Immature natural killer cell (primary cell): ENCODE measurements around the gene ZNF227. TPM values are rescaled to one million over a fixed set of nuclear protein-coding genes. Genes with fewer than 3 reads are reported as not detected.
A peak's percentile ranks its signal among the peaks of the same experiment; 100 is the strongest.
"Not testable (repeated sequence)": the region's sequence is repeated elsewhere in the genome, so short reads cannot be mapped to it uniquely, and the experiment has no call there.

Experiments
- DNase-seq, 3 donors: peaks; one replicate each; pipeline ENCODE4 v3.0.0; 2022; ENCODE audit warnings: mixed read lengths in 1 of 3
- H3K27ac Mint-ChIP-seq, 6 donors: one replicate each; pipeline ENCODE4 v1.8.0; 2020; ENCODE audit warnings: mixed read lengths in 6 of 6, mild to moderate bottlenecking in 5 of 6, inconsistent platforms in 4 of 6, moderate library complexity in 3 of 6
- H3K27me3 Mint-ChIP-seq, 3 donors: one replicate each; pipeline ENCODE4 v1.8.0; 2020 to 2021; ENCODE audit warnings: low read depth in 3 of 3, mild to moderate bottlenecking in 3 of 3, mixed read lengths in 3 of 3, moderate library complexity in 3 of 3, inconsistent platforms in 1 of 3
- H3K36me3 Mint-ChIP-seq, 3 donors: one replicate each; pipeline ENCODE4 v1.8.0; 2020; ENCODE audit warnings: mixed read lengths in 3 of 3, inconsistent platforms in 2 of 3, mild to moderate bottlenecking in 2 of 3
- H3K4me1 Mint-ChIP-seq, 2 donors: one replicate each; pipeline ENCODE4 v1.8.0; 2020; ENCODE audit warnings: inconsistent platforms in 2 of 2, mild to moderate bottlenecking in 2 of 2, mixed read lengths in 2 of 2, moderate library complexity in 1 of 2
- H3K4me3 Mint-ChIP-seq, 5 donors: one replicate each; pipeline ENCODE4 v1.8.0; 2020; ENCODE audit warnings: mild to moderate bottlenecking in 5 of 5, mixed read lengths in 5 of 5, inconsistent platforms in 3 of 5, moderate library complexity in 3 of 5
- H3K9me3 Mint-ChIP-seq, 6 donors: one replicate each; pipeline ENCODE4 v1.8.0; 2020; ENCODE audit warnings: mild to moderate bottlenecking in 6 of 6, mixed read lengths in 6 of 6, inconsistent platforms in 4 of 6, moderate library complexity in 3 of 6
- polyA plus RNA-seq, 3 donors: library from polyadenylated mRNA; unstranded; fragments of 300-500 nt; fragmentation: Illumina TruSeq; gene quantifications; one replicate each; pipeline ENCODE4 v1.2.3, GENCODE V29; 2021

The ZNF227 gene
- 10 to 100 TPM in 2 of 3 donors, 1 to 10 TPM in 1; 6.5 to 15.4 (median 12.8) TPM for polyA plus RNA-seq

DNA sequence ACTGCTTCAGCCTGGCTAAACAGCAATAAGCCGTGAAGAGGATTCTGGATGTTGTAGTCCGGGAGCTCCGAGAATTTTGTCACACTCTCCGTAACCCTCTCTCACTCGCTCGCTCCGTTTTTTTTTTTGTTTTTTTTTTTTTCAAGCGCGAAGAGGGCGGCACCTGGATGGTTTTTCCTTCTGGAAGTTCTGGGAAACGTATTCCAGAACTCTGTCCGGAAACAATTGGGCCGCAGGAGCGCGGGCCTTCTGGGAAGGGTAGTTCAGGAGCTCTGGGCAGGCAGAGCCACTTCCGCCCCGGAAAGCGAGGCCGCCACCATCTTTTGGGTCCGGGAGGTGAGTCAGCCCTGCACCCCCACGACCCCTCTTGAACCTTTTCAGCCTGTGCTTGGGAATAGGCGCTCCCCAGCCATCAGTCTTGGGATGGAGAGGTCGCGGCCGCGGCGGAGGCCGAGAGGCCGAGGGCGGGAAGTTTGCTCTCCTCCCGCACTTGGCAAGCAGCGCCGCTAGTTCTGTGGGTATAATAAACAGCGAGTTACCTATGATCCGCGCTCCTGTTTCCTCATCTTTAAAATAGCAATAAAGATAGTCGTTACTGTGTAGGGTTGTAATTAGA, at the start of gene ZNF227:
ZNF227 (plus strand) TSS at position 283 of the 616 bp plus-strand sequence. CDS start 5,261 bp downstream, outside the sequence.
- peaks cover 30 to 50% of the 10 kb centered on the region in 2 donors for H3K4me1 Mint-ChIP-seq
- H3K36me3 Mint-ChIP-seq = peaks cover 14 to 16% (median 15%) of the 10 kb centered on the region in 3 donors
- peak; percentile 67 to 73 (median 73) for DNase-seq
- H3K27me3 Mint-ChIP-seq = peaks cover 0 to under 1% (median 0%) of the 10 kb centered on the region in 3 donors
- peaks cover 0 to 10% (median under 1%) of the 10 kb centered on the region in 6 donors for H3K9me3 Mint-ChIP-seq
- peak within 1 kb of the TSS; percentile 91 to 99 (median 99) for H3K4me3 Mint-ChIP-seq
- peak within 1 kb of the TSS; percentile 92 to 98 (median 94) for H3K27ac Mint-ChIP-seq

DNA sequence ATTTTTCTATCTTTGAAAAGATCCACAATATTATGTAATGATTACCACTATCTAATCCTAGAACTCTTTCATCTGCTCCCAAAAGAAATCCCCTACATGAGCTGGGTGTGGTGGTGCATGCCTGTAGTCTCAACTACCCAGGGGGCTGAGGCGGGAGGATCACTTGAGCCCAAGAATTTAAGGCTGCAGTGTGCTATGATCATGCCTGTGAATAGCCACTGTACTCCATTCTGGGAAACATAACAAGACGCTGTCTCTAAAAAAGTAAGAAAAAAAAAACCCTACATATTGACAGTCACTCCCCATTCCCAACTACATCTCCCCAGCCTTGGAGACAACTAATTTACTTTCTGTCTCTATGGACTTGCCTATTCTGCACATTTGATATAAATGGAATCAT, 48.5 kb upstream of the ZNF227 start:
- H3K4me3 Mint-ChIP-seq = no peak overlapping the region
- peaks cover 20 to 25% (median 24%) of the 10 kb centered on the region in 3 donors for H3K36me3 Mint-ChIP-seq
- H3K9me3 Mint-ChIP-seq = peaks cover 10 to 65% (median 29%) of the 10 kb centered on the region in 6 donors

DNA sequence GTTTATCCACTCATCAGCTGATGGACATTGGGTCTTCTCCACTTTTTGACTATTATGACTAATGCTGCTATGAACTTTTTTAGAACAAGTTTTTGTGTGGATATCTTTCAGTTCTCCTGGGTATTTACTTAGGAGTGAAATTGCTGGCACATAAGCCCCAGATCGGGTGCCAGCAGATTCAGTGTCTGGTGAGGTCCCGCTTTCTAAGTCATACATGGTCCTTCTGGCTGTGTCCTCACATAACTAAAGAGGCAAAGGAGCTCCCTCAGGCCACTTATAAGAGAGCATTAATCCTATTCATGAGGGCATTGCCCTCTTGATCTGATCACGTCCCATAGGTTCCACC, 48.0 kb upstream of the ZNF227 start:
- Mint-ChIP-seq H3K36me3 (peaks cover 23 to 29% (median 28%) of the 10 kb centered on the region in 3 donors), H3K4me1 (peaks cover 34 to 45% of the 10 kb centered on the region in 2 donors), H3K4me3 (peak overlapping the region; percentile 97 to 98 (median 98)), H3K9me3 (peaks cover 10 to 60% (median 27%) of the 10 kb centered on the region in 6 donors), H3K27ac (peak overlapping the region; percentile 96 to 99 (median 98)), H3K27me3 (peaks cover 0 to 7% (median 3%) of the 10 kb centered on the region in 3 donors)
- DNase-seq = no peak

More for the DNA sequence above, 48.5 kb upstream of the ZNF227 start:
- H3K27me3 Mint-ChIP-seq = peaks cover 0 to 7% (median 3%) of the 10 kb centered on the region in 3 donors
- DNase-seq = no peak
- no peak overlapping the region for H3K27ac Mint-ChIP-seq
- peaks cover 34 to 44% of the 10 kb centered on the region in 2 donors for H3K4me1 Mint-ChIP-seq

DNA sequence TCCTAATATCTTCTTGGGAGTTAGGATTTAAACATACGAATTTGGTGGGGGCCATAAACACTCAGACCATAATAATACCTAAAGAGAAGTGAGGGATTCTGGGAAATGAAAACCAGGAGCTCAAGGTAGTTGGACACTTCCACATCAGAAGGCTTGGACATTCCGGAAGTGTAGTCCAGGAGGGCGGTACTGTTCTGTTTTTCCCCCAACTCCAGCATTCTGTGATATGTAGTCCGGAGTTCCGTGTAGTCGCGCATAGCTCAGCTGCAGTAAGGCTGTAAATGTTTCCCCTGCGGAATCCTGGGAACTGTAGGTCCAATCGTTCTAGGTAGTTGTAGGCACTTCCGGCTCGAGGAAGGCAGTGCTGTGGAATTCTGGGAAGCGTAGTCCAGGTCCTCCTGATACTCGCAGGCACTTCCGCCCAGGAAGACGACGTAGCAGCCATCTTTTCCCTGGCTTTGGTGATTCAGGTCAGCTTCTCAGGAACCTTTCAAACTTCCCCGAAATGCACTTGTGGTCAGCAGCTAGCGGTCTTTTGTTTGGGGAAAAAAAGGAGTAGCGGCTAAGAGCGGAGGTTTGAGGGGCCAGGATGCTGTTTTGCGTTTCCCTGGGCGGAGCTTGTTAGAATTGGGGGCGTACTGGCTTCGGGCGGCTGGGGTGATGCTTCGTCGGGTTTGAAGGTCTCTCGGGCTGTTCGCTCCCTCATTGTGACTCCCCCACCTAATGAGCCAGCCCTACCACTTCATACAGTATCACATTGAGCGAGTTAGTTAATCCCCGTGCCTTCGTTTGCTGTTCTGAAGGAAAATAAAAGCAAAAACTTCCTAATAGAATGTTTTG, 47.4 kb upstream of the ZNF227 start, which contains the start of gene ZNF226:
ZNF226 (plus strand) TSS at position 428 of the 840 bp plus-strand sequence. CDS start 4,981 bp downstream, outside the sequence.
- Mint-ChIP-seq H3K9me3 (peaks cover 10 to 61% (median 25%) of the 10 kb centered on the region in 6 donors), H3K4me1 (peaks cover 34 to 45% of the 10 kb centered on the region in 2 donors), H3K4me3 (peak within 1 kb of the TSS; percentile 97 to 98 (median 98)), H3K36me3 (peaks cover 29 to 35% (median 34%) of the 10 kb centered on the region in 3 donors), H3K27ac (peak within 1 kb of the TSS; percentile 96 to 99 (median 98)), H3K27me3 (peaks cover 0 to 7% (median 3%) of the 10 kb centered on the region in 3 donors)
- peak; percentile 76 to 85 (median 82) for DNase-seq

- DNase-seq, H3K27me3 Mint-ChIP-seq, H3K4me3 Mint-ChIP-seq, H3K27ac Mint-ChIP-seq: not testable (repeated sequence)
- H3K4me1 Mint-ChIP-seq = peaks cover 20 to 28% of the 10 kb centered on the region in 2 donors
- peaks cover 27 to 64% (median 45%) of the 10 kb centered on the region in 6 donors for H3K9me3 Mint-ChIP-seq
- peaks cover 77 to 85% (median 82%) of the 10 kb centered on the region in 3 donors for H3K36me3 Mint-ChIP-seq
These were observed 41.7 kb upstream of the ZNF227 start for GRCh38 chr19:44170660-44171059.

- no peaks in the 10 kb centered on the region for H3K4me1 Mint-ChIP-seq
- no peak overlapping the region for H3K4me3 Mint-ChIP-seq
- no peak overlapping the region for H3K27ac Mint-ChIP-seq
- H3K36me3 Mint-ChIP-seq = peaks cover 66 to 67% (median 67%) of the 10 kb centered on the region in 3 donors
- peaks cover 60 to 96% (median 91%) of the 10 kb centered on the region in 6 donors for H3K9me3 Mint-ChIP-seq
- DNase-seq = no peak
- peaks cover 0 to 3% (median 0%) of the 10 kb centered on the region in 3 donors for H3K27me3 Mint-ChIP-seq
These were observed 35.7 kb upstream of the ZNF227 start for GRCh38 chr19:44176590-44176989.

- Mint-ChIP-seq H3K9me3 (peaks cover 53 to 95% (median 83%) of the 10 kb centered on the region in 6 donors), H3K27me3 (peaks cover 0 to 5% (median 0%) of the 10 kb centered on the region in 3 donors), H3K4me1 (no peaks in the 10 kb centered on the region), H3K36me3 (peaks cover 23 to 31% (median 27%) of the 10 kb centered on the region in 3 donors), H3K27ac (no peak overlapping the region), H3K4me3 (no peak overlapping the region)
- no peak for DNase-seq
These were observed 31.4 kb upstream of the ZNF227 start for GRCh38 chr19:44180968-44181367.

DNA sequence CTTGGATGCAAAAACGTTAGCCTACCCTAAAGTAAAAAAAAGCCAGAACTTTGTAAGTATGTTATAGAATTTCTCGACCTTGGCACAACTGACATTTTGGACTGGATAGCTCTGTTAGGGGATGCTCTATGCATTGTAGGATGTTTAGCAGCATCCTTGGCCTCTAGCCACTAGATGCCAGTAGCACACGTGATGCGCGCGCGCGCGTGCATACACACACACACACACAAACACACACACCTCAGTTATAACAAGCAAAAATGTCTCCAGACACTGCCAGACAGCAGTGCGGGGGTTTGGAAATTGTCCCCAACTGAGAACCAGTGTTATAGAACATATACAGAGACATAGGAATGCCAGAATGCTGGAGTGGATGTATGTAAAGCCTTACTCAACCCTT, 30.2 kb upstream of the ZNF227 start:
- no peak overlapping the region for H3K27ac Mint-ChIP-seq
- H3K9me3 Mint-ChIP-seq = peaks cover 43 to 95% (median 83%) of the 10 kb centered on the region in 6 donors
- DNase-seq = no peak
- H3K36me3 Mint-ChIP-seq = peaks cover 12 to 21% (median 15%) of the 10 kb centered on the region in 3 donors
- no peak overlapping the region for H3K4me3 Mint-ChIP-seq
- no peaks in the 10 kb centered on the region for H3K4me1 Mint-ChIP-seq
- H3K27me3 Mint-ChIP-seq = peaks cover 0 to 2% (median 0%) of the 10 kb centered on the region in 3 donors

DNA sequence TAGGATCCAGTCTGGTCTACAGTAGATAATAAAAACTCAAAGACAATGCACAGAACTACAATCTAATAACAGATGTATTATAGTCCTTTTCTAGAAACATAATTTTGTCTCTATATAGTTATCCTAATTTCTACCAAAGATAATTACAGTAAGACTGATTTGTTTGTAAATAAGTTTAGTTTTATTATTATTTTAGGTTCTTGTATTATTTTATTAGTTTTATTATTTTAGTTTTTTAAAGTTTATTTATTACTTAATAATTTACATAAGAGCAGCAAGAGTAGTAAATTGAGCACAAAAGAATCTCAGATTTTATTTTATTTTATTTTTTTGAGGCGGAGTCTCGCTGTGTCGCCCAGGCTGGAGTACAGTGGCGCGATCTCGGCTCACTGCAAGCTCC, 22.3 kb upstream of the ZNF227 start:
- peaks cover 21 to 77% (median 52%) of the 10 kb centered on the region in 6 donors for H3K9me3 Mint-ChIP-seq
- H3K4me3 Mint-ChIP-seq = no peak overlapping the region
- peaks cover 4 to 21% (median 19%) of the 10 kb centered on the region in 3 donors for H3K36me3 Mint-ChIP-seq
- H3K27me3 Mint-ChIP-seq = peaks cover 0 to 8% (median 5%) of the 10 kb centered on the region in 3 donors
- DNase-seq = no peak
- no peak overlapping the region for H3K27ac Mint-ChIP-seq
- H3K4me1 Mint-ChIP-seq = no peaks in the 10 kb centered on the region

- peaks cover 0 to 27% (median 19%) of the 10 kb centered on the region in 3 donors for H3K36me3 Mint-ChIP-seq
- H3K4me3 Mint-ChIP-seq = no peak overlapping the region
- H3K9me3 Mint-ChIP-seq = peaks cover 19 to 77% (median 42%) of the 10 kb centered on the region in 6 donors
- no peak overlapping the region for H3K27ac Mint-ChIP-seq
- peaks cover 5 to 11% (median 8%) of the 10 kb centered on the region in 3 donors for H3K27me3 Mint-ChIP-seq
- DNase-seq = no peak
- H3K4me1 Mint-ChIP-seq = no peaks in the 10 kb centered on the region
These were observed 20.2 kb upstream of the ZNF227 start for GRCh38 chr19:44192127-44192526.

DNA sequence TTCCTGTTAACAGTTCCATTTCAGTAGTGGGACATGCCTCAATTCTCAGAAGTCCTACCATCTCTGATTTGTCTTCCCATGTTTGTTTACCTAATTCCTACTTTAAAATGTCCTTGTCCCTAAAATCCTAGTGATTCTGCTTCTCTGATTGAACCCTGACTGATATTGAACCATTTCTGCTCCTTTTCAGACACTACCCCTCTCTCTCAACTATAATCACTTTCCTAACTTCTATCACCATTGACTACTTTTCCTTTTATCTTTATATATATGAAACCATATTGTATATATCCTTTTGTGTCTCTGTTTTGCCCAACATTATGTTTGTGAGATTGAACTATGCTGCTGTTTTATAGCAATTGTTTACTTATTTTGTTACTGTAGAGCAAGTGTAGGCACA, 15.6 kb upstream of the ZNF227 start:
- Mint-ChIP-seq H3K36me3 (peaks cover 5 to 14% (median 13%) of the 10 kb centered on the region in 3 donors), H3K4me1 (no peaks in the 10 kb centered on the region), H3K4me3 (no peak overlapping the region), H3K9me3 (peaks cover 21 to 58% (median 31%) of the 10 kb centered on the region in 6 donors), H3K27ac (no peak overlapping the region), H3K27me3 (peaks cover 0 to 24% (median 4%) of the 10 kb centered on the region in 3 donors)
- DNase-seq = no peak

DNA sequence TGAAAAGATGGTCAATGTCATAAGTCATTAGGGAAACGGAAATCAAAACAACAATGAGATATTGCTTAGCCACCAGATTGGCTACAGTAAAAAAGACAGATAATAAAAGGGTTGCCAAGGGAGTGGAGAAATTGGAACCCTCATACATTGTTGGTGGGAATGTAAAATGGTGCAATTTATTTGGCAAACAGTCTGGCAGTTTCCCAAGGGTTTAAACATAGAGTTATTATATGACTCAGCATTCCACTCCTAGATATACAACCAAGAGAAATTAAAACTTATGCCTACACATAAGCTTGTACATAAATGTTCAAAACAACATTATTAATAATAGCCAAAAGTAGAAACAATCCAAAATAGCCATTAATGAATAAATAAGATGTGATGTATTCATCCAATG, 9.9 kb upstream of the ZNF227 start:
- Mint-ChIP-seq H3K4me3 (no peak overlapping the region), H3K27ac (no peak overlapping the region), H3K4me1 (peaks cover 6 to 7% of the 10 kb centered on the region in 2 donors), H3K27me3 (peaks cover 9 to 27% (median 24%) of the 10 kb centered on the region in 3 donors), H3K9me3 (peaks cover 18 to 50% (median 30%) of the 10 kb centered on the region in 6 donors), H3K36me3 (peaks cover 5 to 21% (median 9%) of the 10 kb centered on the region in 3 donors)
- no peak for DNase-seq

DNA sequence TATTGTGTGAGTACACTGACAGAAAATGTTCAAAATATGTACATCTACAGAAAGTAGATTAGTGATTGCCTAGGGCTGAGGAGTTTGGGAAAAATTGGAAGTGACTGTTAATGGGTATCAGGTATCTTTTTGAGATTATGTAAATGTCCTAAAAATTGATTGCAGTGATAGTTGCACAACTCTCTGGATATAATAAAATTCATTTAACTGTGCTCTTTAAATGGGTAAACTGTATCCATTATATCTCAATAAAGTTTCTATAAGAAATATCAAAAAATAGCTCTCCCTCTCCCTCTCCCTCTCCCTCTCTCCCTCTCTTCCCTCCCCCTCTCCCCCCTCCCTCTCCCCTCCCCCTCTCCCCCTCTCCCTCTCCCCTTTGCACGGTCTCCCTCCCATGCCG, 9.4 kb upstream of the ZNF227 start:
- DNase-seq = no peak
- Mint-ChIP-seq H3K36me3 (peaks cover 4 to 21% (median 9%) of the 10 kb centered on the region in 3 donors), H3K4me1 (peaks cover 11 to 12% of the 10 kb centered on the region in 2 donors), H3K27me3 (peaks cover 9 to 24% (median 24%) of the 10 kb centered on the region in 3 donors), H3K4me3 (no peak overlapping the region), H3K9me3 (peaks cover 18 to 49% (median 29%) of the 10 kb centered on the region in 6 donors), H3K27ac (no peak overlapping the region)
